ENCODE data around the gene CFAP47. TPM values are rescaled to one million over a fixed set of nuclear protein-coding genes. Genes with fewer than 3 reads are reported as not detected.

The CFAP47 gene
- total and polyA plus RNA-seq, 9 donors, result 0.05 to 34.5 (median 0.51) TPM; not detected in 1

GRCh38 chrX:36414056-36414455 lies 494.5 kb downstream of the CFAP47 start:
- WGBS, 3 donors, result 69 to 92% (median 85%) methylated on average over 2 of the region's 2 CpGs
- no peaks in the 10 kb centered on the region for H3K36me3 ChIP-seq
- no peaks in the 10 kb centered on the region for H3K4me1 ChIP-seq (ENCODE audit: insufficient read depth)
- no peak overlapping the region for H3K27ac ChIP-seq
- no peaks in the 10 kb centered on the region for H3K9me3 ChIP-seq
- TF ChIP-seq POLR2A (IDR thresholded peaks at IDR 0.05), result no peak
- no peak for TF ChIP-seq EP300 (IDR thresholded peaks at IDR 0.05)
- TF ChIP-seq, protein P1, sequence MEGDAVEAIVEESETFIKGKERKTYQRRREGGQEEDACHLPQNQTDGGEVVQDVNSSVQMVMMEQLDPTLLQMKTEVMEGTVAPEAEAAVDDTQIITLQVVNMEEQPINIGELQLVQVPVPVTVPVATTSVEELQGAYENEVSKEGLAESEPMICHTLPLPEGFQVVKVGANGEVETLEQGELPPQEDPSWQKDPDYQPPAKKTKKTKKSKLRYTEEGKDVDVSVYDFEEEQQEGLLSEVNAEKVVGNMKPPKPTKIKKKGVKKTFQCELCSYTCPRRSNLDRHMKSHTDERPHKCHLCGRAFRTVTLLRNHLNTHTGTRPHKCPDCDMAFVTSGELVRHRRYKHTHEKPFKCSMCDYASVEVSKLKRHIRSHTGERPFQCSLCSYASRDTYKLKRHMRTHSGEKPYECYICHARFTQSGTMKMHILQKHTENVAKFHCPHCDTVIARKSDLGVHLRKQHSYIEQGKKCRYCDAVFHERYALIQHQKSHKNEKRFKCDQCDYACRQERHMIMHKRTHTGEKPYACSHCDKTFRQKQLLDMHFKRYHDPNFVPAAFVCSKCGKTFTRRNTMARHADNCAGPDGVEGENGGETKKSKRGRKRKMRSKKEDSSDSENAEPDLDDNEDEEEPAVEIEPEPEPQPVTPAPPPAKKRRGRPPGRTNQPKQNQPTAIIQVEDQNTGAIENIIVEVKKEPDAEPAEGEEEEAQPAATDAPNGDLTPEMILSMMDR (IDR thresholded peaks at IDR 0.05), result no peak
- intact Hi-C loops (cut with DNase I), result no loop called here
- H3K27me3 ChIP-seq, result no peaks in the 10 kb centered on the region
- no peak for DNase-seq
- no peak overlapping the region for H3K4me3 ChIP-seq

DNA sequence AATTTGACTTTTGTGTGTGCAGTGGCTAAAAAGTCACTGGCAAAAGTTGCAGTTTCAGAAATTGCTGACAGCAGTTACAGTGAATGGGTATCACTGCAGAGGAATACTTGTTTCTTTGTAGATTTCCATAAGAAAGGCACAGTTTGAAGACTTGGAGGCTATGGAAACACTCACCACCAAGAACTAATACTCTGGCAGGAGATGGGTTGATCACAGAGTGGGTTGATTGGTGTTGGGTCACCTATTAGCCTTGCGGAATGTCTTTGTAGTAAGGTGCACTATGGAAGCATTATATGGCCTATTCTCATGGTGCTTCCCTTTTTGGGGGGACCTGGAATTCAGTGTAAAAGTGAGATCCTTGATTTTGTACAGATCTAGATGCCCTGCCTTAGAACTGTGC lies 502.8 kb downstream of the CFAP47 start:
- no peaks in the 10 kb centered on the region for H3K27me3 ChIP-seq
- no peaks in the 10 kb centered on the region for H3K4me1 ChIP-seq (ENCODE audit: insufficient read depth)
- no peak for DNase-seq
- no peak overlapping the region for H3K4me3 ChIP-seq
- 79 to 89% (median 84%) methylated on average over 1 of the region's 1 CpG for WGBS, 3 donors
- intact Hi-C loops (cut with DNase I), result no loop called here
- H3K9me3 ChIP-seq, result no peaks in the 10 kb centered on the region
- H3K27ac ChIP-seq, result no peak overlapping the region
- no peaks in the 10 kb centered on the region for H3K36me3 ChIP-seq
- TF ChIP-seq POLR2A (IDR thresholded peaks at IDR 0.05), result no peak
- TF ChIP-seq, protein P1 (IDR thresholded peaks at IDR 0.05), result no peak

- H3K27ac ChIP-seq, result no peak overlapping the region
- H3K4me1 ChIP-seq (ENCODE audit: insufficient read depth), result no peaks in the 10 kb centered on the region
- no peak overlapping the region for H3K4me3 ChIP-seq
- intact Hi-C loops (cut with DNase I), result no loop called here
- no peaks in the 10 kb centered on the region for H3K9me3 ChIP-seq
- no peaks in the 10 kb centered on the region for H3K27me3 ChIP-seq
- no peak for TF ChIP-seq EP300 (IDR thresholded peaks at IDR 0.05)
- no peak for TF ChIP-seq POLR2A (IDR thresholded peaks at IDR 0.05)
- TF ChIP-seq, protein P1 (IDR thresholded peaks at IDR 0.05), result no peak
- WGBS, 3 donors, result 38 to 62% (median 47%) methylated on average over 3 of the region's 3 CpGs
- DNase-seq, result no peak
- H3K36me3 ChIP-seq, result no peaks in the 10 kb centered on the region
These were observed 512.3 kb downstream of the CFAP47 start for GRCh38 chrX:36431819-36432218.

DNA sequence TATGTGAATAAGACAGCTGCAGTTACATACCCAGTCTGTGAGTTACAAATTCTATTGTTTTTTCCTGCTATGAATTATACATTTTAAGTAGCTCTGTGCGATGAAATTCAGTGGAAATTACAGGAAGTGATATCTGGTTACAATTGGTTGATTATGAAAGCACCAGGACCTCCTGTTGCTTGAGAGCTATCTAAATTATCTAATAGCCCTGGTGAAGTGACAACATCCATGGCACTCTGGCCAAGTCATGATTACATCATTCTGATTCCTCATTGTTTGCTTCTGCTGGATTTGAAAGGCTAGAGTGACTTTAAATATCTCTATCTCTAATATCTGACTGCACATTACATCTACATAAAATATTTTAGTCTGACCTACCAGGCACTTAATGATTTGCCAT lies 515.0 kb downstream of the CFAP47 start:
- Histone ChIP-seq H3K4me1 (ENCODE audit: insufficient read depth) (no peaks in the 10 kb centered on the region), H3K36me3 (no peaks in the 10 kb centered on the region), H3K9me3 (no peaks in the 10 kb centered on the region), H3K4me3 (no peak overlapping the region), H3K27me3 (no peaks in the 10 kb centered on the region), H3K27ac (no peak overlapping the region)
- 66 to 90% (median 89%) methylated on average over 1 of the region's 1 CpG for WGBS, 3 donors
- DNase-seq, result no peak
- intact Hi-C loops (cut with DNase I), result no loop called here
- TF ChIP-seq, protein P1 (IDR thresholded peaks at IDR 0.05), result no peak
- TF ChIP-seq POLR2A (IDR thresholded peaks at IDR 0.05) (no peak), EP300 (IDR thresholded peaks at IDR 0.05) (no peak)

Small RNA genes within 50 kb of the gene (small RNA-seq; reads per million reads assigned to genes)
- not detected for gene RNU6-641P

Other genes starting within 250 kb of the CFAP47 start
- not detected for gene MAGEB16, start 121.4 kb upstream of the CFAP47 start, total RNA-seq
- gene MAGEB16, start 121.4 kb upstream of the CFAP47 start, polyA plus RNA-seq, result under 1 TPM in 1 of 2 donors, not detected in 1; 0.06 TPM

All from ovary (tissue), 9 donors.